HG02623 (cell line): ENCODE results near the gene MDGA2.
A peak's percentile ranks its signal among the peaks of the same experiment; 100 is the strongest.
"Not testable (repeated sequence)": the region's sequence is repeated elsewhere in the genome, so short reads cannot be mapped to it uniquely, and the experiment has no call there.

Experiments used
- ATAC-seq: cut with Tn5 transposase; IDR thresholded peaks from one replicate; pipeline ENCODE4 v1.9.1; 2021; ENCODE audit warnings: moderate library complexity; ENCODE audit not compliant: unreplicated experiment

MDGA2 gene

DNA sequence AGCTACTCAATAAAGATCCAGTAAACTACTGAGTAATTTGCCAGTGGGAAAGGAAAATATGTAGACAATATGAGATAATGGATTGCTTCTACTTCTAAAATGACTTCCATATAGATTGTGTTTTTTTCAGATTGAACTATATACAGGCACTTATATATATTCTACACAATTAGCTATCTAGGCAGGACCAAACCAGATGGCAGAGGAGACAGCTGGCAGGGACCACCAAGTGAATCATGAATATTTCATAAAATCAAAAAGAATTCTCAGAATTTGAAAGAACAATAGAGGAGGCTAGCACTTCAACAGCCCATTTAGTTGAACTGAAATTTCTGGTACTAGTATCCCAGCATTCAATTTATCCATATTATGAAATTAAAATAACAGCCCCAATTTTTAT is 685.8 kb downstream of the MDGA2 start:
- no peak for ATAC-seq

GRCh38 chr14:46988312-46988711 is 687.1 kb downstream of the MDGA2 start:
- ATAC-seq: no peak

- no peak for ATAC-seq
Observed at GRCh38 chr14:46985529-46986380, 689.6 kb downstream of the MDGA2 start.

GRCh38 chr14:46973295-46973694 is 702.1 kb downstream of the MDGA2 start:
- ATAC-seq: no peak

- ATAC-seq: no peak
Observed at GRCh38 chr14:46964378-46964777, 711.0 kb downstream of the MDGA2 start.

DNA sequence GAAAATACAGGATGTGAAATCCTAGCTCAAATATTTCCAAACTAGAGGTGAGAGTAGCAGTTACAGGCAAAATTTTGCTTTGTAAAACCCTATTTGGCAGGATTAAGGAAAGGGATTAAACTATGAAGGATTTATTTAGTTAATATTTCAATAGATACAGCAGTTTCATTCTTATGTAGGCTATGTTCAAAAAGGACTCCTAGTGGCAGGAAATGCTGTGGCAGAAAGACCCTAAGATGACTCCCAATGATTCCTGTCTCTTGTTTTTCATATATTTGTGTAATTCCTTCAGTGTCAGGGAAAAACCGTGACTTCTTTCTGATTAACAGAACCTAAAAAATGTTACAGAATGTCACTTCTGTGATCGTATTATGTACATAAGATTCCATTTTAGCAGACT is 724.3 kb downstream of the MDGA2 start:
- ATAC-seq: no peak

GRCh38 chr14:46940611-46941010 is 734.8 kb downstream of the MDGA2 start:
- no peak for ATAC-seq

- ATAC-seq: no peak
Observed at GRCh38 chr14:46920542-46920941, 754.9 kb downstream of the MDGA2 start.

GRCh38 chr14:46915539-46915938 is 759.9 kb downstream of the MDGA2 start:
- not testable (repeated sequence) for ATAC-seq

GRCh38 chr14:46902837-46903236 is 772.6 kb downstream of the MDGA2 start:
- ATAC-seq: no peak

DNA sequence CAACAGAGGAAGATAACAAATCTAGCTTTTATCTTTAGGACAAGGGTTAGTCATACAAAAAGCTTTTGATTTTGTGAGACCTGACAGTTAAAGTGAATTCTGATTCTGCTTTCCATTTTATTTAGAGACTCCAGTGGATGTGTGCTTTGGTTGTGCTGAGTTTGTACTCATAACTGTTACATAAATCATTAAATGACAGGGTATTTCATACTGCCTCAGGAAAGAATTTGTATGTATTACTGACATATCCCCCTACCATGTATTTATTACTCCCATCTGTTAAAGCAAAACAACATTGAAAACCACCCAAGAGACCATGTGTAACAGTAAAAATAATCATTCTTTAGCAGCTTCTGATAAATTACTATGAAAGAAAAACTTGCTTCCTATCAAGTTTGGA is 780.9 kb downstream of the MDGA2 start:
- ATAC-seq: no peak

DNA sequence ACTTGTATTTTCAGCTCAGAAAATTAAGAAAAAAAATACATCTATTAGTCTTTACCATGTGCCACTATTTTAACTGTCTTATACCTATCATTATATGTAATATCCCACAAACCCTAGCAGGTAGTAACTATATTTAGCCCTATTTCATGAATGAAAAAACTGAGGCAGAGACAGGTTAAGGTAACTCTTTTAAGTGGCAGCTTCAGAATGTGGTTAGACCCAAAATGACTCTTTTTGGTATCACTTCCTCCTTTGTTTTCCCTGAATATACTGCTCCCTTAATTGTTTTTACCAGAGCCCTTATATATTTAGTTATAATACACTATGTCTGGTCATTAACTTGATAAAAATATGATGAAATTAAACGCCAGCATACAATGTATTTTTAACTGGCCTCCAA is 788.3 kb downstream of the MDGA2 start:
- ATAC-seq: peak; percentile 67

GRCh38 chr14:46885566-46885965 is 789.8 kb downstream of the MDGA2 start:
- no peak for ATAC-seq

DNA sequence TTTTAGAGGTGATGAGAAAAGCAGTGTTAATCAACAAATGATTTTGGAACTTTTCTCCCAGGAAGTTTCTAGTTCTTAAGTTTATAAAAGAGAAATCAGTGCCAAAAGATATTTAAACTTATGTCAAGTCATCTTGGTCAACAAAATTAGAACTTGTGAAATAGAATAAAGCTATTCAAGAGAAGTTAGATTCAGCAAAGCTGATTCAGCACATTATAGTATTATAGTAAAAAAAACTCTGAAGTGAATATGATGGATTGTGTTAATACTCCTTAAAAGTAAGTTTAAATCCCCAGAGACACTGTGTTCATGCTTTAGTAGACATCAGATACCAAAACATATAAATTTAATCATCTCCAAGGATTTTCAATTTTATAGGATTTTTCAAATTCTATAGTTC is 813.7 kb downstream of the MDGA2 start:
- no peak for ATAC-seq

DNA sequence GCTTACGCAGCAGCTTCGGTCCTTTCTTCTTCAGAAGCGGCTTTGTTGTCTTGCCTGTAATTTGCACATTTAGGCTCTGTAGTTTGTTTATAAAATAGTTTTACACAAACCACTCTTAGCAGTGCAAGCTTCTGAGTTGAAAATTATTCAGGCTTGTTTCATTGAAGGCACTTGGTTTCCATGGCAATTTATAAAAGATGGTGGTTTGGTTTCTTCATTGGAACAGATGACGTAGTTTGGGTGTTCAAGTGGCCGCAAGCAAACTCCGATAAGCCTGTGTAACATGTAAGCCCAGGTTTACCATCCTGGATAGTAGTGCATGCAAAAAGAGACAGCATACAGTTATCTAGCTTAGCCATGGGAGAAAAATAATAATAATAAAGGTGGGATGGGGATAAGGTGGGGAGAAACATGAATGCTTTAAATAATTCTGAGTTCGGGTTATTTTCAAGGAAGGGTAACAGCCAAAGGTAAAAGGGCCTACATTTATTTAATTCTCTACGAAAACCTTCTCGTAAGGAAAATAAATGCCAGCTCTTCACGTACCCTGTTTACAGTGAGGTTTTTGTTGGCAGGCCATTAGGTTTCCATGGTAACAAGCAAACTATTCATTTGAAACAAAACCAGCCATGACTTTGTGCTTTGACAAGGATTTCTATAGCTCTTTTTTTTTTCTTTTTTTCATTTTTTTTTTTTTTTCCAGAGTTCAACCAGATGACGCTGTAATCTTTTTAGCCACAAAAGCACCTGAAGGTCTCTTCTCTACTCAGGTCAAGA is 834.3 kb downstream of the MDGA2 start:
- ATAC-seq: no peak

DNA sequence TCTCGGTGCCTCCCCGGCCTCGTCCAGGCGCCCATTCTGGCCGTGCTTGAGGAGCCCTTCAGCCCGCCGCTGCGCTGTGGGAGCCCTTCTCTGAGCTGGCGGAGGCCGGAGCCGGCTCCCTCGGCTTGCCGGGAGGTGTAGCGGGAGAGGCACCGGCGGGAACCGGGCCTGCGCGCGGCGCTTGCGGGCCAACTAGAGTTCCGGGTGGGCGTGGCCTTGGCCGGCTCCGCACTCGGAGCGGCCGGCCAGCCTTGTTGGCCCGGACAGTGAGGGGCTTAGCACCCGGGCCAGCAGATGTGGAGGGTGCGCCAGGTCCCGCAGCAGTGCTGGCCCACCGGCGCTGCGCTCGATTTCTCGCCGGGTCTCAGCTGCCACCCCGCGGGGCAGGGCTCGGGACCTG is 855.1 kb downstream of the MDGA2 start:
- ATAC-seq: no peak

DNA sequence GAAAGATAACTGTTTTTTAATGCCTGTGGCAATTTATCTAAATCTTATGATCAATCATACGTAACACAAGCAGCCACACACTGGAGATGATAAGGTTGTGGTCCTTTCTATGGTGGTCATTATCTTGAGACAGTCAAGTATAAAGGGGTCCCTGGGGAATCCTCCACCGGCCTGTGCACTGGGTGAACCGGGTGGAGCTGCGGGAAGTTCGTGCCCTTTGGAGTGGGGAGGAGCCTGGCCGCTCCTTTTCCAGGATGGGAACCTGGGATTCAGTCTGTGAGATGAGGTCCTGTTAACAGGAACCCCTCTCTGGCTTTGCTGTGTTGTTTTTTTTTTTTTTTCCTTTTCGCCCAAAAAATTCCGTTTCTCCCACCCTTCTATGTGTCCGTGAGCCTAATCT is 856.3 kb downstream of the MDGA2 start:
- ATAC-seq: no peak

DNA sequence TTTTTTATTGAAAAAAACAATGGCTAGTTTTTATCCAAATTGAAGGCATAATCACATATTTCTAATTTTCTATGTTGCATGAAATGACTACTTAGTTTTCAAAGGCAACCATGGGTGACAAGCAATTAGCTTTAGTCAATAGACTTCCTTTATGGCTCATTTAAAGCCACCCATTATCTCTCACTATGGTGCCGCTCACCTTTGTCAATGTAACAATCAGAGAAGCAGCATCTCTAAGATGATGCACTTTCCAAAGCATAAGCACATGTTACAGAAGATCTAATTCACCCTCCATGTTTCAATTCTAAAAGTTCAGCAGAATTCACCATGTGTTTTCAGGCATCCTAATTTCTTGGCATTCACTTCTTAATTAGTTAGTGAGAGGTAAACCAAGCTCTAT is 857.3 kb downstream of the MDGA2 start:
- no peak for ATAC-seq

DNA sequence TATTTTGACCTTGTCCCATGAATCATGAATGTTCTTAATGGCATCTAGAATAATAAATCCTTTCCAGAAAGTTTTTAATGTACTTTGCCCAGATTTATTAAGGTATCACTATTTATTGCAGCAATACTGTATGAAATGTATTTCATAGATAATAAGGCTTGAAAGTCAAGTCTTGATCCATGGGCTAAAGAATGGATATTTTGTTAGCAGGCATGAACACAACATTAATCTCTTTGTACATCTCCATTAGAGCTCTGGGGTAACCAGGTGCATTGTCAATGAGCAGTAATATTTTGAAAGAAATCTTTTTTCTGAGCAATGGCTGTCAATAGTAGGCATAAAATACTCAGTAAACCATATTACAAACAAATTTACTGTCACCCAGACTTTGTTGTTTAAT is 882.3 kb downstream of the MDGA2 start:
- ATAC-seq: no peak
